Thyroid gland (tissue), 4 donors: Measurements from ENCODE around the gene UFD1. TPM values are rescaled to one million over a fixed set of nuclear protein-coding genes. Genes with fewer than 3 reads are reported as not detected.

Source experiments
- DNase-seq, 2 donors: peaks; one replicate each; pipeline ENCODE4 v3.0.0-alpha.2; 2019
- H3K27ac ChIP-seq, 3 donors: fragments of 200-600 bp; sonication (generic); 1 replicate in 2 of 3; 2 replicates in 1 of 3; pipeline ENCODE4 v1.5.1; 2016 to 2019; ENCODE audit warnings: mild to moderate bottlenecking in 1 of 3, moderate library complexity in 1 of 3
- H3K27me3 ChIP-seq: fragments of 200-600 bp; sonication (generic); one replicate; pipeline ENCODE4 v1.5.1; 2019
- H3K36me3 ChIP-seq, 2 donors: fragments of 200-600 bp; sonication (generic); one replicate each; pipeline ENCODE4 v1.5.1; 2016 to 2019
- H3K4me1 ChIP-seq, 2 donors: fragments of 200-600 bp; sonication (generic); one replicate each; pipeline ENCODE4 v1.5.1; 2017 to 2019
- H3K4me3 ChIP-seq, 3 donors: fragments of 200-600 bp; sonication (generic); replicated peaks in 1 of 3; 1 replicate in 2 of 3; 2 replicates in 1 of 3; pipeline ENCODE4 v1.5.1; 2016; ENCODE audit warnings: mild to moderate bottlenecking in 1 of 3
- H3K9me3 ChIP-seq: fragments of 200-600 bp; sonication (generic); one replicate; pipeline ENCODE4 v1.5.1; 2017
- CTCF ChIP-seq, 6 experiments: fragments of 200-600 bp in 3 of 6; fragments of 450-650 bp in 3 of 6; sonication (generic) in 3 of 6; IDR thresholded peaks; one replicate each; pipeline ENCODE4 v1.5.1; 2016 to 2019; ENCODE audit warnings: antibody characterized with exemption in 6 of 6, mild to moderate bottlenecking in 2 of 6, inconsistent platforms in 1 of 6, moderate library complexity in 1 of 6
- POLR2A ChIP-seq, 2 donors: fragments of 450-650 bp; IDR thresholded peaks; one replicate each; pipeline ENCODE4 v1.6.1; 2017; ENCODE audit warnings: antibody characterized with exemption in 2 of 2, mild to moderate bottlenecking in 2 of 2, moderate library complexity in 1 of 2
- WGBS, 2 donors: methylation state at CpG; one replicate each; pipeline ENCODE4 v1.1.5; 2017; 5-methylcytosine and 5-hydroxymethylcytosine counted together
- intact Hi-C: fragments of 100-400 bp; cut with DNase I; formaldehyde crosslinking; loops from one replicate; pipeline ENCODE4 v1.15.1; 2023
- total RNA-seq, 4 donors: library from RNA; depleted of rRNA; stranded (reverse); fragments of >200 nt; gene quantifications; one replicate each; pipeline ENCODE4 v1.2.3, GENCODE V29; 2016

The UFD1 gene
- total RNA-seq, 4 donors from 2014 or later = 29.3 to 52.7 (median 44.2) TPM

- Histone ChIP-seq H3K4me1 (no peaks in the 10 kb centered on the region), H3K27me3 (no peaks in the 10 kb centered on the region), H3K36me3 (peaks cover 38 to 59% of the 10 kb centered on the region in 2 donors), H3K27ac (no peak overlapping the region), H3K9me3 (no peaks in the 10 kb centered on the region), H3K4me3 (no peak overlapping the region)
- intact Hi-C loops = no loop called here
- WGBS, 2 donors = 95 to 99% methylated on average over 8 of the region's 8 CpGs
- DNase-seq = no peak
- TF ChIP-seq POLR2A (IDR thresholded peaks at IDR 0.05) (no peak), CTCF (IDR thresholded peaks at IDR 0.05) (no peak)
These were observed 21.1 kb downstream of the UFD1 start for GRCh38 chr22:19457828-19458428.

GRCh38 chr22:19456541-19456940 is 22.5 kb downstream of the UFD1 start:
- intact Hi-C loops = no loop called here
- Histone ChIP-seq H3K27me3 (no peaks in the 10 kb centered on the region), H3K9me3 (no peaks in the 10 kb centered on the region), H3K27ac (no peak overlapping the region), H3K36me3 (peaks cover 38 to 67% of the 10 kb centered on the region in 2 donors), H3K4me1 (no peaks in the 10 kb centered on the region), H3K4me3 (no peak overlapping the region)
- WGBS, 2 donors = 89 to 91% methylated on average over 10 of the region's 10 CpGs
- DNase-seq = no peak
- TF ChIP-seq CTCF (IDR thresholded peaks at IDR 0.05) (no peak), POLR2A (IDR thresholded peaks at IDR 0.05) (no peak)

- H3K27me3 ChIP-seq = no peaks in the 10 kb centered on the region
- no peak overlapping the region for H3K27ac ChIP-seq
- no peaks in the 10 kb centered on the region for H3K4me1 ChIP-seq
- H3K36me3 ChIP-seq = peaks cover 38 to 64% of the 10 kb centered on the region in 2 donors
- no peak overlapping the region for H3K4me3 ChIP-seq
- DNase-seq = no peak
- TF ChIP-seq POLR2A (IDR thresholded peaks at IDR 0.05) (no peak), CTCF (IDR thresholded peaks at IDR 0.05) (no peak)
- 66 to 90% methylated on average over 4 of the region's 4 CpGs for WGBS, 2 donors
- intact Hi-C loops = no loop called here
- H3K9me3 ChIP-seq = no peaks in the 10 kb centered on the region
These were observed 23.2 kb downstream of the UFD1 start for GRCh38 chr22:19455585-19456370.

GRCh38 chr22:19455033-19455432 is 24.0 kb downstream of the UFD1 start:
- Histone ChIP-seq H3K27me3 (no peaks in the 10 kb centered on the region), H3K4me1 (no peaks in the 10 kb centered on the region), H3K9me3 (no peaks in the 10 kb centered on the region), H3K36me3 (peaks cover 38 to 61% of the 10 kb centered on the region in 2 donors), H3K4me3 (no peak overlapping the region), H3K27ac (no peak overlapping the region)
- WGBS, 2 donors = 92 to 94% methylated on average over 2 of the region's 2 CpGs
- DNase-seq = no peak
- TF ChIP-seq POLR2A (IDR thresholded peaks at IDR 0.05) (no peak), CTCF (IDR thresholded peaks at IDR 0.05) (no peak)
- intact Hi-C loops = no loop called here

- Histone ChIP-seq H3K27me3 (no peaks in the 10 kb centered on the region), H3K9me3 (no peaks in the 10 kb centered on the region), H3K4me3 (no peak overlapping the region), H3K27ac (no peak overlapping the region), H3K36me3 (peaks cover 38 to 60% of the 10 kb centered on the region in 2 donors), H3K4me1 (no peaks in the 10 kb centered on the region)
- TF ChIP-seq POLR2A (IDR thresholded peaks at IDR 0.05) (no peak), CTCF (IDR thresholded peaks at IDR 0.05) (no peak)
- intact Hi-C loops = no loop called here
- DNase-seq = no peak
- WGBS, 2 donors = 88 to 89% methylated on average over 6 of the region's 6 CpGs
These were observed 24.8 kb downstream of the UFD1 start for GRCh38 chr22:19454156-19454555.
